Right forelimb (tissue), 1 donor: Measurements from ENCODE around the gene ITIH2.
"Not testable (repeated sequence)": the region's sequence is repeated elsewhere in the genome, so short reads cannot be mapped to it uniquely, and the experiment has no call there.

Experiments used
- DNase-seq: peaks from one replicate; pipeline ENCODE4 v3.0.0-alpha.2; 2018

The ITIH2 gene, protein sequence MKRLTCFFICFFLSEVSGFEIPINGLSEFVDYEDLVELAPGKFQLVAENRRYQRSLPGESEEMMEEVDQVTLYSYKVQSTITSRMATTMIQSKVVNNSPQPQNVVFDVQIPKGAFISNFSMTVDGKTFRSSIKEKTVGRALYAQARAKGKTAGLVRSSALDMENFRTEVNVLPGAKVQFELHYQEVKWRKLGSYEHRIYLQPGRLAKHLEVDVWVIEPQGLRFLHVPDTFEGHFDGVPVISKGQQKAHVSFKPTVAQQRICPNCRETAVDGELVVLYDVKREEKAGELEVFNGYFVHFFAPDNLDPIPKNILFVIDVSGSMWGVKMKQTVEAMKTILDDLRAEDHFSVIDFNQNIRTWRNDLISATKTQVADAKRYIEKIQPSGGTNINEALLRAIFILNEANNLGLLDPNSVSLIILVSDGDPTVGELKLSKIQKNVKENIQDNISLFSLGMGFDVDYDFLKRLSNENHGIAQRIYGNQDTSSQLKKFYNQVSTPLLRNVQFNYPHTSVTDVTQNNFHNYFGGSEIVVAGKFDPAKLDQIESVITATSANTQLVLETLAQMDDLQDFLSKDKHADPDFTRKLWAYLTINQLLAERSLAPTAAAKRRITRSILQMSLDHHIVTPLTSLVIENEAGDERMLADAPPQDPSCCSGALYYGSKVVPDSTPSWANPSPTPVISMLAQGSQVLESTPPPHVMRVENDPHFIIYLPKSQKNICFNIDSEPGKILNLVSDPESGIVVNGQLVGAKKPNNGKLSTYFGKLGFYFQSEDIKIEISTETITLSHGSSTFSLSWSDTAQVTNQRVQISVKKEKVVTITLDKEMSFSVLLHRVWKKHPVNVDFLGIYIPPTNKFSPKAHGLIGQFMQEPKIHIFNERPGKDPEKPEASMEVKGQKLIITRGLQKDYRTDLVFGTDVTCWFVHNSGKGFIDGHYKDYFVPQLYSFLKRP

DNA sequence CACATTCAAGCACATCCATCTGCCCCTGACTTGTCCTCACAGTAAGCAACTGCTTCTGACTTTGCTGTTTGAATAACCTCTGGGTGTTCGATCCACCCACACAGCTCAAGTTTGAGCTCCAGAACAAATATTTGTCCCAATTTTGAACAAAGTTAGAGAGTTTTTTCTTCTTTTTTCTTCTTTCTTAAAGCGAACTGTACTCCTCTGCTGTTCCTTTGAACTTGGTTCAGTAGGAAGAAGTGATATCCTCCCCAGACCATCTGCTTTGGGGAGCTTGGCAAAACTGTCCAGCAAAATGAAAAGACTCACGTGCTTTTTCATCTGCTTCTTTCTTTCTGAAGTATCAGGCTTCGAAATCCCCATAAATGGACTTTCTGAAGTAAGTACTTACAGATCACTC lies at the start of gene ITIH2:
TSS of gene ITIH2 (plus strand) at position 177 of the 400 bp plus-strand sequence. CDS start at position 296, 119 bp downstream.
- DNase-seq: no peak

DNA sequence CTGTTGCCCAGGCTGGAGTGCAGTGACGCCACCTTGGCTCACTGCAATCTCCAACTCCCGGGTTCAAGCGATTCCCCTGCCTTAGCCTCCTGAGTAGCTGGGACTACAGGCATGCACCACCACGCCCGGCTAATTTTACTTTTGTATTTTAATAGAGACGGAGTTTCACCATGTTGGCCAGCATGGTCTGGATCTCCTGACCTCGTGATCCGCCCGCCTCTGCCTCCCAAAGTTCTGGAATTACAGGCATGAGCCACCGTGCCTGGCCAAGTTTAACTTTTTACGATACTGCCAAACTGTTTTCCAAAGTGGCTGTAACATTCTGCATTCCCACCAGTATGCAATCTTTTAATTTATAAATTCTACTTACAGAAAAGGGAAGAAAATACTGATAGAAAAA lies 46.0 kb upstream of the ITIH2 start:
- DNase-seq: not testable (repeated sequence)

DNA sequence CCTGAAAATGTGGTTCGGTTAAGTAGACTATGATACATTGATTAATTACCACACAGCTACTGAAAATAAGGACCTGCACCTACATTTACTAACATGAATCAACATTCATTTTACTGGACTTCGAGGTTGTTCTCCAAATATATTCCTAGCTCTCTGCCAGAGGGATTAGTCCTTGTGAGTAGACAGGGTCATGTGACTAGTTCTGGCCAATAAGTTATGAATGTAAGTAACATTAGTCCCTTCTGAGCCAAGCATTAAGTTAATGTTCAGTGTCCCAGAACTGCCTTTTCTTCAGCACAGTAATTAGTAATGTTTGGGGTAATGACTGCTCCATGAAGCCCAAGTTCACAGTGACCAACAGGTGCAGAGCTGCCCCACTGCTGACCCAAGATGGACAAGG lies 45.6 kb upstream of the ITIH2 start:
- no peak for DNase-seq

DNA sequence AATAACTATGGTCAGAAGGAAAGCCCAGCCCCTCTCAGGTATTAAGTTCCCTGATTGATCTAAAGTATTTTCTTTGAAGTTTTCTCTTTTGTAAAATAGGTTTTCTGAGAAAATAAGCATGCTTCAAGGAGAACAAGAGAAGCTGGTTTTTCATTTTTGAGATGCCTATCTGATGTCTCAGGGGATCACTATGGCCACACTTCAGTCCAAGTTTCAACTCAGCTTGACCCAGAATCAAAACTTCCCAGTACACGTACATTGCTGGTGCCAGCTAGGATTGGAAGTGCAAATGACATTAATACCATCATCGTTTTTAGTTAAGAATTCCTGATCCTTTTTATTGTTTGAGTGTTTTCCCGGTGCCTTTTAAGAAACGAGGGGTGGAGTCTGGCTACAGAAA lies 43.6 kb upstream of the ITIH2 start:
- DNase-seq: no peak

DNA sequence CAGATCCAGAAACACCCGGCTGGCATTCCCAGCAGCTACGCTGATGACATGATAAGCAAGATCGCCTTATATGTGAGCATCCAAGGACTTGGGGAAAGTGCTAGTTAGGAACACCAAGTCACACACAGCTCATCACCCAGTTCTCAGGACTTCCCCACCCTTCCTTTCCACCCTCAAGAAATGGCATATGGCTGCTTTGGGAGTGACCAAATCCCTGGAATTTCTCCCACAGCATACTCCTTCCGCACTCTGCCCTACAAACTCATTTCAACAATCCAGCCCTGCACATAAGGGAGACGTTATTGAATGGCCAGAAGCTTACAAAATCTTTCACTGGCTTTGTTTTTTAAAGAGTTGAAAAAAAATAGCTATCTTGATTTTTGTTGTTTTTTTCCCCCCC lies 40.6 kb upstream of the ITIH2 start:
- DNase-seq: no peak

DNA sequence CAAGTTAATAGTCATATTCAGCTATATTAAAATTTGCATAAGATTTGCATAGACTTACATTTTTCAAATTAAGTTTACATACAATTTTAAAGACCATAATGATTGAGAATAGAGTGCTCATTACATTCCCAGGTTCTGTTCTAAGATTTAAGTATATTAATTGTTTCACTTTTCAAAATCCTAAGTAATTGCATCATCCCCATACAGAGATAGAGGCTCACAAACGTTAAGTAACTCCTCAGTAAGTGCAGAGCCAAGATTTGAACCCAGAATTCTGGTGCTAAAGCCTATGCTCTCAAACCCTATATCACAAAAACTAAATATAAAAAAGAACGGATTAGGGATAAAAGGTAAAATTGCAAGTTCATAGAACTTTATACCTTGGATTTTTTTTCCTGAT lies 38.4 kb upstream of the ITIH2 start:
- no peak for DNase-seq

DNA sequence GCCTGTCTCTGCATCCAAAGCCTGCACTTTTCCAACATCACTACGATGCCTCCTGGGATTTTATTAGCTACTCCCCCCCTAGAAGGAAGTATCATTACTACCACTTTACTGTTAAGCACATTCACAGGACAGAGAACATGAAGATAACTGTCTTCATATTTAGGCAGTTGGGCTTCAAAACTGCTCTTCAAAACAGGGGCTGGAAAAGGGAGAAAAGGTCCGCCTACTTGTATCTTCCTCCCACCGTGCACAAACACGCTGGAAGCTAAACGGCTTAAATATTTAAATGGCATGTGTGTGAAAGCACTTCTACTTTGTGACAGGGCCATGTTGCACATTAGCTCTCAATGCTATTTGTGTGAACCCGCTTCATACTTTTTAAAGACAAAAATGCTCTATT lies 37.3 kb upstream of the ITIH2 start:
- DNase-seq: no peak

DNA sequence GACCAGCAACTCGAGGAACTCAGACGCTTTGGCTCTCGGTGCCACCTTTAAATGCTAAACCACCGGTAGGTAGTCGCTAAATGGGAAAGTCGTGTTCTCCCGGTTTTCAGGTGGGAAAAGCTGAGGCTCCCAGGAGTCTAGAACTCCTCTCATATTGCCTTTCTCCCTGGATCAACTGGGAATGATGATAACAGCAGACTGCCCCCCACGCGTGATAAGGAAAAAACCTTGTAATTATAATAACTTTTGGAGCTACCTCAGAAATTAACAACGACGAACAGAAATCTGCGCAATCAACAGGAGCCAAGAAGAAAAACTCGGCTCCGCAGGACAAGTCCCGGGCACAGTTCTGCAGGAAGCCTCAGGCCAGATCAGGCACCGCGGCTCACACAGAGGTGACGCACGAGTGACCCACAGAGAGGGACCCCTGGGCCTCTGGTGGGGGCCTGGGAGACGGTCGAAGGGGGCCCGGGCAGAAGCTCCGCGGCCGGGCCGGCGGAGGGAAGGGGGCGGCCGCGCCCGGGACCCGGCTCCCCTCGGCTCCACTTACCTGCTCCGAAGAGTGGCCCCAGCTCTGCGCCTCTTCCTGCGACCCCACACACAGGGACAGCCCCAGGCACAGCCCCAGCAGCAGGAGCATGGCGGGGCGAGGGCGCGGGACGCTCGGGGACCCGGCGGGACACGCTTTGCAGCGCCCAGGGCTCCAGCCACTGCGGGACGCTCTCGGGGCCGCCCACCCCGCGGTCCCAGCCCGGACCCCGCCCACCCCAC lies 36.7 kb upstream of the ITIH2 start, which contains the start of gene ITIH5:
TSS of gene ITIH5 (minus strand) at position 714 of the 771 bp plus-strand sequence. CDS start at position 640, 74 bp downstream.
- DNase-seq: no peak

DNA sequence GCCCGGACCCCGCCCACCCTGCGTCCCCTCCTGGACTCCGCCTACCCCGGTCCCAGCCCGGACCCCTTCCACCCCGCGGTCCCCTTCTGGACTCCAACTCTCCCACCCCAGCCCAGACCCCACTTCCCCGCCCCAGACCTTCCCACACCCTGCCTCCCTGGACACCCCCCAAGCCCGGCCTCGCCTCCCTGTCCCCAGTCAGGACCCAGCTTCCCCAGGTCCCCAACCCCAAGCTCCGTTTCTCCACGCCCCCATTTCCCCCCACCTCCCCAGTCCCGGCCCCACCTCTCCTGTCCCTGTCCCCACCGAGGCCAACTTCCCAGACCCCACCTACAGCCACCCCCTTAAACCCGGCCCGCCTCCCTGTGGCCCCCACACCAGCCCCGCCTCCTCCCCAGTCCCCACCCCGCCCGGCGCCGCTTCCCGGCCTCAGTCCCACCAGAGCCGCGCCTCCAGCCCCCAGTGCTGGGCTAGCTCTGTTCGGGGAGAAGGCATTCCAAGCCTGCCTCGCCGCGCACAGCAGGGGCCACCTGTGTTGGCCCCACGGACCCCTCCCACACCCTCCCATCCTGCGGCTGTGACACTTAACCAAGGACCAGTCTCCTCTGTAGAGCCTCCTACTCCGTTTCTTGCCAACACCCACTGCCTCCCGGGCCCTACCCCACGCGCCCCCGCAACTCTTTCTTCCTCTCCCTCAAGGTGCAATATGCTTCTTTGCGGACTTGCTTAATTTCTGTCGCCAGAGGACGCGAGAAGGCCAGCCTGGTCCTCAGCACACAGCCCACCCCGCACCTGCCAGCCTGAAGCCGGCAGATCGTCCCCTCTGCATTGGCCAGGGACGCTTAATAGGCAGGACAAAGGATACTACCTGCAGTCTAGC lies 35.6 kb upstream of the ITIH2 start:
- DNase-seq: peak; percentile 54

DNA sequence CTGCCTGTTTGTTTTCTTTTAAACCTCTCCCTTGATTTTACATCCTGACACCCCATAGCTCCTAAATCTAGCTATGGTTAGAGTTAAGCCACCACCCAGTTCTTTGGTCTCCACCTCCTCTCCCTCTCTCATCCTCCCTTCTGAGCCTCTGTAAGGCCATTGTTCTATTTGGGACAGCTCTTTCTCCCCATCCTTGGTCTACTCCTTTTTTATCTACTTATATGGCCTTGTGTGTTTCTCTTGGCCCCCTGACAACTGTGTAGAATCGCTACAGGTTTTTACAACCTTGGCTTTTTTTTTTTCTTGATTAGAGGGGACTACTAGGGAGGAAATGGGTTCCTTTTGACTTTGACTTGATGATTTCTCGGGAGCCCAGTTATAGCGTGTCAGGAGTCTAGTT lies 33.0 kb upstream of the ITIH2 start:
- DNase-seq: no peak

DNA sequence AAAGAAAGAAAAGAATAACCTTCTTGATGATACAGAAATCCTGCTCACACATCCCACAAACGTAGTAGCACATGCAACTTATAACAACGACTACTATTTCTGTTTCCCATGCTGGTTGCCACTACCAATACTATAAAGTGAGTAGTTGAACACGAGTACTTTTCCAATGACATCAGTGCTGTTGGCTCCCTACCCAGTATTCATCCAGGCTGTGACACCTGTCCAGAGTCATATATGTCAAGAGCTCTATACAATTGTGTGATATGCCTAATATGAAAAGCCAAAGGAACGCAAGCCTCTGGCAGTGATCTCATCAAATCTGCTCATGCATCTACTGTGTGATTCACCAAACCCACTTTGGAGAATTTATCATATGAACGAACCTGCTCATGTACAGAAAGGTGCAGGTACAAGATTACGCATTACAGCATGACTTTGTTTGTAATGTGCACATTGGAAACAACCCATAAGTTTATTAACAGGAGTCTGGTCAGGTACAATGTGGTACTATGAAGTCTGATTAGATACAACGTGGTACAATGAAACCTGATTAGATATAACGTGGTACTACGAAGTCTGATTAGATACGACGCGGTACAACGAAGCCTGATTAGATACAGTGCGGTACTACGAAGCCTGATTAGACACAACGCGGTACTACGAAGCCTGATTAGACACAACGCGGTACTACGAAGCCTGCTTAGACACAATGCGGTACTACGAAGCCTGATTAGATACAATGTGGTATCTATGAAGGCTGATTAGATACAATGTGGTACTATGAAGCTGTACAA lies 30.6 kb upstream of the ITIH2 start:
- DNase-seq: no peak

DNA sequence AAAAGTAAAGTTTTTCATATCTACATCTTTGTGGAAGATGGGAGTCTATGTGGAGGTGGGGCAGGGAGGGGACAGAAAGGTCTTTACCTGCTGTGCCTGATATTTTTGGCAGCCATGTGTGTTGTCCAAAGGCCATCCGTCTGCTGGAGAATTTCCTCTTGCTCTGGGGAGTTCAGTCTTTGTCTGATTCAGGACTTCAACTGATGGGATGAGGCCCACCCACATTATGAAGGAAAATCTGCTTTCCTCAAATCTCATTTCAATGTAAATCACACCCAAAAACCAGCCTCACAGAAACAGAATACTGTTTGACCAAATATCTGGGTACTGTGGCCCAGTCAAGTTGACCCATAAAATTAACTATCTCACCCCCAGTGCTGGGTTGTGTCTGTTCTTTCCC lies 23.9 kb upstream of the ITIH2 start:
- DNase-seq: no peak

DNA sequence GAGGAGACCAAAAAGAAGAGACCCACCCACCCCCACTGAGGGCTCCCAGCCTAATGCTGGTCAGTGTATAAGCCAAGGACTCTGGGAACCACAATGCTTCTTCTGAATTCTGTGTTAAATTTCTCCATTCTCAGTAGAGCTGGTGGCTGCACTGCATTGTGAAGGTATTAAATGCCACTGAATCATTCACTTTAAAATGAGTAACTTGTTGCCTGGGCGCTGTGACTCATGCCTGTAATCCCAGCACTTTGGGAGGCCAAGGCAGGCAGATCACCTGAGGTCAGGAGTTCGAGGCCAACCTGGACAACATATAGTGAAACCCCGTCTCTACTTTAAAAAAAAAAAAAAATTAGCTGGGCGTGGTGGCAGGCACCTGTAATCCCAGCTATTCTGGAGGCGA lies 23.0 kb upstream of the ITIH2 start:
- DNase-seq: not testable (repeated sequence)

DNA sequence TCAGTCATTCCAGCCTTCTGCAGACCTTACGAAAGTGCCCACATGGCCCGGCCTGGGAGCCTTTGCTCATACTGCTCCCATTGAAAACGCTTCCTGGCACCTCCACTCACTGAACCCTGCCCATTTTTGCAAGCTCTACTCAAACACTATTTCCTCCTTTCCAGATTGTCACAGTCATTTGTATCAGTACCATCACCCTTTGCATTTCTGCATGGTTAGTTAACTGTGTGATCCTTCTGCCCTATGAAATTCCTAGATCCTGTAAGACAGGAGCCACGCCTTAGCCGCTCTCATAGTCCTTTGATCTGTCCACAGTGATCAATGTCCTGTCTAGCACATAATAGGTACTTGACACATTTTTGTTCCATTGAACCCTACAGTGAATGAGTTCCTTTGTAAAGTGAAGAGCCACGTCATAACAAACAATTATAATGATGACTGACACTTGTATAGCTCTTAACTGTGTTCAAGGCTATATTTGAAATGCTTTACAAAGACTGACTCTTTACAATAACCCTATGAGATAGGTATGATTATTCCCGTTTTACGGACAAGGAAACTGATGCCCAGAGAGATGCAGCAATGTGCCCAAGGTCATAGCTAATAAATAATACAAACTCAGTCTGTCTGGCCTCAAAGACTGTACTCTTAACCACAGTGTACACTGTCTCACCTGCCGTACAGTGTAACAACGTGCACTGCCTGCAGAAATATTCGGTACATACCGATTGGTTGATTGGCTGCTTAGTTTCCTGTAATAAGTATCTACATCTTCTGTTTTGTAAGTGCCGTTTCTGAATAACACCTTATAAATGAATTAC lies 16.6 kb upstream of the ITIH2 start:
- DNase-seq: no peak

DNA sequence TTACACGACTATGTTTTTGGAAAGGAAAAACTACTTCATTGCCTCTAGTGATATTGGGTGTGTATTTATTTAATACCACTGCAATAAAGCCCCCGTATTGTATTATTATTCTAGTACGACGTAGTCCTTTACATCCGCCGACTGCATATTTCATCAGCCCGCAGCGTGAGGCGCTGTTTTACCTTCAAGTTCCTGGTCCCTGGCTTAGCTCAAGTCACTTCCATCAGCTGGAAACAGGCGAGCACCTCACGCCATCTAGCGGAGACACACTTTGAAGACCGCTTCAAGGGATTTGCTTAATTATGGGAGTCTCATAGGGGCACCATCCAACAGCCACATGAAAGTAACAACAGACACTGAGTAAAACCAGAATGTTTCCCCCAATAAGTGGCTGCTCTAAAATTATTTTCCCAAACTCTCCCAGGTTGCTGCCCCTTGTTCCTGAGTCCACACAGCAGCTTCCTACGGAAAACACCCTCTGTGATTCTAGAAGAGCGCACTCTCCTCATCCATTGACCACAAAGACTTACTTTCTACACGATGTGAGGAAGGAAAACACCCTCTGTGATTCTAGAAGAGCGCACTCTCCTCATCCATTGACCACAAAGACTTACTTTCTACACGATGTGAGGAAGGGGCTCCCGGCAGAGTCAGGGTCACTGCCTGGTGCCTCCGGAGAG lies 15.7 kb upstream of the ITIH2 start:
- peak; percentile 82 for DNase-seq

DNA sequence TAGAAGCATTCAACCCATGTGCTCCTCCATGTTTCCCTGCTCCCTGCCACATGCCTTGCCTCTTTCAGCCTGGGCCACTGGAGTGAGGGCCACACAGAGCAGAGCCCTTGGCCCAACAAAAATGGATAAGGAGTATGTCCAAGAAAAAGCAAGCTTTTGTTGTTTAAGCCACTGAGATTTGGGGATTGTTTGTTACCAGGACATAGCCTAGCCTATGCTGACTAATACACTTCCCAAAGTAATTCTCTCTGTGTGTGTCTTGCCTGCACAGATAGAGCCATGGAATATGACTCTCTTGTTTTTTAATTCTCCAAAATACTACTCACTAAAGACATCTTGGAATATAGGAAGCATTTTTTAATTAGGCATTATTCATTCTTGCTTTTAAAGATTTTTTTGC lies 13.5 kb upstream of the ITIH2 start:
- DNase-seq: no peak

DNA sequence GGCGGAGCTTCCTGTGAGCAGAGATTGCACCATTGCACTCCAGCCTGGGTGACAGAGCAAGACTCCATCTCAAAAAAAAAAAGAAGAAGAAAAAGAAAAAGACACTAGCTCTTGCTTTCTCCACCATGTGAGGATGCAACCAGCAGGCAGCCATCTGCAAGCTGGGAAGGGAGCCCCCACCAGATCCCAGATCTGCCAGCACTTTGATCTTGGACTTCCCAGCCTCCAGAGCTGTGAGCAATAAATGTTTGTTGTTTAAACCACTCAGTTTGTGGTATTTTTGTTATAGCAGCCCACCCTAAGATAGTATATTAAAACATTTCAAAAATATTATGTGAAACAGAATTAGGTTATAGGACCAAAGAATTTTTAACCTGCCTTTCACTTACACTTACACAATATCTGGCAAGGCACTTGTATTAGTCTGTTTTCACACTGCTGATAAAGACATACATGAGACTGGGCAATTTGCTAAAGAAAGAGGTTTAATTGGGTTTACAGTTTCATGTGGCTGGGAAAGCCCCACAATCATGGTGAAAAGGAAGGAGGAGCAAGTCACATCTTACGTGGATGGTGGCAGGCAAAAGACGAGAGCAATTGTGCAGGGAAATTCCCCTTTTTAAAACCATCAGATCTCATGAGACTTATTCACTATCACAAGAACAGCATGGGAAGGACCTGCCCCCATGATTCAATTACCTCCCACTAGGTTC lies 12.1 kb upstream of the ITIH2 start:
- DNase-seq: not testable (repeated sequence)

DNA sequence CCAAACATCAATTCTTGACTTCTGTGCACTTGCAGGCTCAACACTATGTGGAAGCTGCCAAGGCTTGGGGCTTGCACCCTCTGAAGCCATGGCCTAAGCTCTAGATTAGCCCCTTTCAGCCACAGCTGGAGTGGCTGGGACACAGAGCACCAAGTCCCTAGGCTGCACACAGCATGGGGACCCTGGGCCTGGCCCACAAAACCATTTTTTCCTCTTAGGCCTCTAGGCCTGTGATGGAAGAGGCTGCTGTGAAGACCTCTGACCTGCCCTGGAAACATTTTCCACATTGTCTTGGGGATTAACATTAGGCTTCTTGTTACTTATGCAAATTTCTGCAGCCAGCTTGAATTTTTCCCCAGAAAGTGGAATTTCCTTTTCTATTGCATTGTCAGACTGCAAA lies 10.7 kb upstream of the ITIH2 start:
- DNase-seq: not testable (repeated sequence)

DNA sequence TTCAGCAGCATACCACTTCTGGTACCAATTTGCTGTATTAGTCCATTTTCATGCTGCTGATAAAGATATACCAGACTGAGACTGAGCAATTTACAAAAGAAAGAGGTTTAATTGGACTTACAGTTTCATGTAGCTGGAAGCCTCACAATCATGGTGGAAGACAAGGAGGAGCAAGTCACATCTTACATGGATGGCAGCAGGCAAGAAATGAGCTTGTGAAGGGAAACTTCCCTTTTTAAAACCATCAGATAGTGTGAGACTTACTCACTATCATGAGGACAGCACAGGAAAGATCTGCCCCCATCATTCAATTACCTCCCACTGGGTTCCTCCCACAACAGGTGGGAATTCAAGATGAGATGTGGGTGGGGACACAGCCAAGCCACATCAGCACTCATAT lies 9.9 kb upstream of the ITIH2 start:
- not testable (repeated sequence) for DNase-seq
